Psoas muscle (tissue), 8 donors: ENCODE data around the gene MRPS26. TPM values are rescaled to one million over a fixed set of nuclear protein-coding genes. Genes with fewer than 3 reads are reported as not detected.

Experiments
- ATAC-seq, 4 donors: fragments of 200-7000 bp; cut with Tn5 transposase; one replicate each; pipeline ENCODE4 v1.9.1; 2020; ENCODE audit warnings: moderate library complexity in 3 of 4, mild to moderate bottlenecking in 2 of 4
- DNase-seq, 2 donors: peaks; one replicate each; pipeline ENCODE4 v3.0.0-alpha.2; 2020
- H3K27ac ChIP-seq: fragments of 200-600 bp; one replicate; pipeline ENCODE4 v1.8.0; 2022
- H3K27me3 ChIP-seq, 3 donors: fragments of 200-600 bp in 1 of 3; one replicate each; pipeline versions ENCODE4 v1.6.1 to v1.8.0; 2013 to 2022; ENCODE audit warnings: low read length in 2 of 3, mild to moderate bottlenecking in 2 of 3, moderate library complexity in 1 of 3; ENCODE audit not compliant: insufficient read depth in 3 of 3
- H3K36me3 ChIP-seq, 2 donors: fragments of 200-600 bp in 1 of 2; one replicate each; pipeline versions ENCODE4 v1.6.1 to v1.8.0; 2013 to 2022; ENCODE audit warnings: low read depth in 1 of 2, mild to moderate bottlenecking in 1 of 2, moderate library complexity in 1 of 2; ENCODE audit not compliant: insufficient read depth in 1 of 2
- H3K4me1 ChIP-seq: fragments of 200-600 bp; one replicate; pipeline ENCODE4 v1.8.0; 2022
- H3K4me3 ChIP-seq: fragments of 200-600 bp; one replicate; pipeline ENCODE4 v1.8.0; 2022; ENCODE audit warnings: mild to moderate bottlenecking
- H3K9me3 ChIP-seq: fragments of 200-600 bp; one replicate; pipeline ENCODE4 v1.8.0; 2022
- CTCF ChIP-seq: fragments of 200-600 bp; IDR thresholded peaks from one replicate; pipeline ENCODE4 v1.8.0; 2022; ENCODE audit warnings: antibody characterized with exemption
- WGBS, 3 donors: extraction: QIAGEN DNeasy Blood & Tissue Kit; methylation state at CpG; one replicate each; pipeline versions ENCODE4 v1.1.6 to v1.1.7; 2013; 5-methylcytosine and 5-hydroxymethylcytosine counted together
- intact Hi-C, 2 donors: fragments of 100-400 bp; cut with DNase I; formaldehyde crosslinking; loops; one replicate each; pipeline versions ENCODE4 v1.11.0 to v1.14.2; 2022
- polyA plus RNA-seq, 3 donors: library from polyadenylated mRNA; stranded (reverse); fragments of 200-250 nt; gene quantifications; one replicate each; pipeline ENCODE4 v1.2.3, GENCODE V29; 2013
- total RNA-seq, 4 donors: library from RNA; stranded (reverse); fragmentation: NEBNext Ultra II Directional in 2 of 4; extraction: Animal tissue kit (Norgen Biotek cat#: 25700) in 2 of 4; gene quantifications; one replicate each; pipeline versions ENCODE4 v1.2.1 to v1.2.4, GENCODE V29; 2021 to 2023
- donor health status: healthy with polysubstance abuse.
- donor health status: DM: no; HTN: no; CAD: no; lungs with moderate emphysema.
- donor health status: Bipolar disorder and iron deficiency.
- donor health status: healthy.
- donor health status: DM: yes; HTN: yes; CAD: no.
- donor health status: DM: no; HTN: no; CAD: no.
- donor health status: DM: no; HTN: no; CAD: no.
- donor health status: DM: yes; HTN: yes; CAD: no.

The MRPS26 gene
- total and polyA plus RNA-seq, 7 donors: 42.8 to 150 (median 49.0) TPM

GRCh38 chr20:3082306-3082951 is 36.6 kb downstream of the MRPS26 start:
- Histone ChIP-seq H3K4me3 (peak overlapping the region; percentile 41), H3K4me1 (peaks cover 8% of the 10 kb centered on the region), H3K9me3 (no peaks in the 10 kb centered on the region), H3K27me3 (peaks cover 0 to 37% (median 21%) of the 10 kb centered on the region in 3 donors), H3K36me3 (no peaks in the 10 kb centered on the region), H3K27ac (no peak overlapping the region)
- intact Hi-C loops: no loop called here
- TF ChIP-seq CTCF: no peak
- WGBS, 3 donors: 7 to 17% (median 17%) methylated on average over 38 to 71 of the region's 71 CpGs
- no peak for ATAC-seq
- DNase-seq: no peak

- TF ChIP-seq CTCF: no peak
- no peak overlapping the region for H3K27ac ChIP-seq
- ATAC-seq: no peak
- H3K27me3 ChIP-seq: peaks cover 0 to 37% (median 21%) of the 10 kb centered on the region in 3 donors
- H3K9me3 ChIP-seq: no peaks in the 10 kb centered on the region
- peak overlapping the region; percentile 41 for H3K4me3 ChIP-seq
- no peaks in the 10 kb centered on the region for H3K36me3 ChIP-seq
- no peak for DNase-seq
- H3K4me1 ChIP-seq: peaks cover 8% of the 10 kb centered on the region
- intact Hi-C loops: no loop called here
- WGBS, 3 donors: 18 to 30% (median 25%) methylated on average over 51 to 76 of the region's 76 CpGs
Measured at GRCh38 chr20:3082955-3083952, 37.4 kb downstream of the MRPS26 start.

GRCh38 chr20:3084283-3084985 is 38.6 kb downstream of the MRPS26 start, which contains the start of gene AVP:
Gene AVP (minus strand): TSS chr20:3084724. CDS start chr20:3084674, 50 bp downstream.
- ATAC-seq: no peak

GRCh38 chr20:3084986-3085360 is 39.1 kb downstream of the MRPS26 start:
- DNase-seq (no peak), ATAC-seq (no peak)
- Histone ChIP-seq H3K27ac (no peak overlapping the region), H3K27me3 (peaks cover 0 to 41% (median 21%) of the 10 kb centered on the region in 3 donors), H3K4me3 (no peak overlapping the region), H3K36me3 (no peaks in the 10 kb centered on the region), H3K4me1 (peaks cover 8% of the 10 kb centered on the region), H3K9me3 (no peaks in the 10 kb centered on the region)
- intact Hi-C loops: no loop called here
- WGBS, 3 donors: 83 to 86% (median 86%) methylated on average over 7 of the region's 7 CpGs
- no peak for TF ChIP-seq CTCF

More at GRCh38 chr20:3084283-3084985, 38.6 kb downstream of the MRPS26 start, which contains the start of gene AVP:
- TF ChIP-seq CTCF: no peak
- Histone ChIP-seq H3K9me3 (no peaks in the 10 kb centered on the region), H3K36me3 (no peaks in the 10 kb centered on the region), H3K27ac (no peak within 1 kb of the TSS), H3K4me1 (peaks cover 8% of the 10 kb centered on the region), H3K4me3 (no peak within 1 kb of the TSS), H3K27me3 (peaks cover 0 to 37% (median 21%) of the 10 kb centered on the region in 3 donors)
- intact Hi-C loops: no loop called here
- DNase-seq: no peak
- 84 to 91% (median 88%) methylated on average over 28 of the region's 28 CpGs for WGBS, 3 donors
